Brain microvascular endothelial cell (primary cell): ENCODE data around the gene ATRX.
"Not testable (repeated sequence)": the region's sequence is repeated elsewhere in the genome, so short reads cannot be mapped to it uniquely, and the experiment has no call there.

ENCODE experiments used
- DNase-seq: peaks from one replicate; pipeline ENCODE4 v3.0.0-alpha.2; 2020
- H3K27ac ChIP-seq: fragments of 250-450 bp; sonication (Bioruptor Pico); 2 replicates; pipeline ENCODE4 v1.5.1; 2020; ENCODE audit warnings: mild to moderate bottlenecking, moderate library complexity
- H3K27me3 ChIP-seq: fragments of 250-450 bp; sonication (Bioruptor Pico); replicated peaks from 2 replicates; pipeline ENCODE4 v1.5.1; 2020; ENCODE audit warnings: mild to moderate bottlenecking
- H3K36me3 ChIP-seq: fragments of 250-450 bp; sonication (Bioruptor Pico); replicated peaks from 2 replicates; pipeline ENCODE4 v1.5.1; 2020; ENCODE audit warnings: mild to moderate bottlenecking
- H3K4me3 ChIP-seq: 2 replicates; pipeline ENCODE4 v1.5.1; 2011; ENCODE audit warnings: low read depth, mild to moderate bottlenecking, control low read depth, low read length, moderate library complexity
- in situ Hi-C: cut with HindIII; loops from 2 replicates; pipeline ENCODE4 v1.10.0; 2017; ENCODE audit warnings: low sequenced_read_pairs, low pct_ligation_motif_present
- TF ChIP-seq, protein P1 (sequence below): IDR thresholded peaks from 2 replicates; pipeline ENCODE4 v1.5.1; 2011; ENCODE audit warnings: low read depth, mild to moderate bottlenecking, moderate library complexity, low read length, control low read depth, inconsistent platforms; ENCODE audit errors: missing control alignments

The ATRX gene

DNA sequence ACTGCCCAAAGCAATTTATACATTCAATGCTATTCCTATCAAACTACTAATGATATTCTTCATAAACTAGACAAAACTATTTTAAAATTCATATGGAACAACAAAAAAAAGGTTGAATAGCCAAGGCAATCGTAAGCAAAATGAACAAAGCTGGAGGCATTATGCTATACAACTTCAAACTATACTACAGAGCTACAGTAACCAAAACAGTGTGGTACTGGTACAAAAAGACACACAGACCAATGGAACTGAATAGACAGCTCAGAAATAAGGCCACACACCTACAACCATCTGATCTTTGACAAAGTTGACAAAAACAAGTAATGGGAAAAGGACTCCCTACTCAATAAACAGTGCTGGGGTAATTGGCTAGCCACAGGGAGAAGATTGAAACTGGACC is 271.8 kb downstream of the ATRX start:
- DNase-seq: no peak
- no peaks in the 10 kb centered on the region for H3K36me3 ChIP-seq
- H3K4me3 ChIP-seq: no peak overlapping the region
- in situ Hi-C loops: no loop called here
- H3K27ac ChIP-seq: no peak overlapping the region
- H3K27me3 ChIP-seq: no peaks in the 10 kb centered on the region
- TF ChIP-seq, protein P1, sequence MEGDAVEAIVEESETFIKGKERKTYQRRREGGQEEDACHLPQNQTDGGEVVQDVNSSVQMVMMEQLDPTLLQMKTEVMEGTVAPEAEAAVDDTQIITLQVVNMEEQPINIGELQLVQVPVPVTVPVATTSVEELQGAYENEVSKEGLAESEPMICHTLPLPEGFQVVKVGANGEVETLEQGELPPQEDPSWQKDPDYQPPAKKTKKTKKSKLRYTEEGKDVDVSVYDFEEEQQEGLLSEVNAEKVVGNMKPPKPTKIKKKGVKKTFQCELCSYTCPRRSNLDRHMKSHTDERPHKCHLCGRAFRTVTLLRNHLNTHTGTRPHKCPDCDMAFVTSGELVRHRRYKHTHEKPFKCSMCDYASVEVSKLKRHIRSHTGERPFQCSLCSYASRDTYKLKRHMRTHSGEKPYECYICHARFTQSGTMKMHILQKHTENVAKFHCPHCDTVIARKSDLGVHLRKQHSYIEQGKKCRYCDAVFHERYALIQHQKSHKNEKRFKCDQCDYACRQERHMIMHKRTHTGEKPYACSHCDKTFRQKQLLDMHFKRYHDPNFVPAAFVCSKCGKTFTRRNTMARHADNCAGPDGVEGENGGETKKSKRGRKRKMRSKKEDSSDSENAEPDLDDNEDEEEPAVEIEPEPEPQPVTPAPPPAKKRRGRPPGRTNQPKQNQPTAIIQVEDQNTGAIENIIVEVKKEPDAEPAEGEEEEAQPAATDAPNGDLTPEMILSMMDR: no peak

DNA sequence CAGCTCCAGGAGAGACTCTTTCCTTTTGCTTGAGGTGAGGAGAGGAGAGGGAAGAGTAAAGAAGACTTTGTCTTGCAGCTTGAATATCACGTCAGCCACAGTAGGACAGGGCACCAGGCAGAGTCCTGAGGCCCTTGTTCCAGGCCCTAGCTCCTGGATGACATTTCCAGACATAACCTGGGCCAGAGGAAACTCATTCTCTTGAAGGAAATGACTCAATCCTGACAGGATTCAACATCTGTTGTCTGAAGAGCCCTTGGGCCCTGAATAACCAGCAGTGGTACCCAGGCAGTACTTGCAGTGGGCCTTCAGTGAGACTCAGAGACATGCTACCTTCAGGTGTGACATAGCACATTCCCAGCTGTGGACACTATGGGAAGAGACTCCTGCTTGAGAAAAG is 276.0 kb downstream of the ATRX start:
- TF ChIP-seq, protein P1: no peak
- no peak for DNase-seq
- Histone ChIP-seq H3K4me3 (no peak overlapping the region), H3K27ac (no peak overlapping the region), H3K36me3 (no peaks in the 10 kb centered on the region), H3K27me3 (no peaks in the 10 kb centered on the region)
- in situ Hi-C loops: no loop called here

DNA sequence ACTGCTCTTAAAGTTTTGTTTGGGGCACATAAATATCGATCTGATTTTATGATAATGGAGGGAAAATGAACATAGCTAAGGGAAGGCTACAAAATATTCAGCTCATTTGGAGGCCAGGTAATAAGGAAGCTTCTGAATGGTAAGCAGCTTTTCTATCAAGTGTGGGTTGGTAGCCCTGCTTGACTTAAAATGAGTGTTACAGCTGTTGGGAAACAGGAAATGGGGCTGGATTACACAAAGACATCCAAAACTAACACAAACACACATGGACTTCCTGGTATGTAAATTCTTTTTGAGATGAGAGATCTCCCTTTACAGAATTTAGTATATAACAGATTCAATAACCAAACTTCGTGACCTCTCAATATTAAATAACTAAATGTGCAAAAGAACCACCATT is 280.8 kb downstream of the ATRX start:
- H3K27me3 ChIP-seq: no peaks in the 10 kb centered on the region
- DNase-seq: peak; percentile 34
- no peaks in the 10 kb centered on the region for H3K36me3 ChIP-seq
- TF ChIP-seq, protein P1: no peak
- no peak overlapping the region for H3K27ac ChIP-seq
- in situ Hi-C loops: no loop called here
- H3K4me3 ChIP-seq: no peak overlapping the region

DNA sequence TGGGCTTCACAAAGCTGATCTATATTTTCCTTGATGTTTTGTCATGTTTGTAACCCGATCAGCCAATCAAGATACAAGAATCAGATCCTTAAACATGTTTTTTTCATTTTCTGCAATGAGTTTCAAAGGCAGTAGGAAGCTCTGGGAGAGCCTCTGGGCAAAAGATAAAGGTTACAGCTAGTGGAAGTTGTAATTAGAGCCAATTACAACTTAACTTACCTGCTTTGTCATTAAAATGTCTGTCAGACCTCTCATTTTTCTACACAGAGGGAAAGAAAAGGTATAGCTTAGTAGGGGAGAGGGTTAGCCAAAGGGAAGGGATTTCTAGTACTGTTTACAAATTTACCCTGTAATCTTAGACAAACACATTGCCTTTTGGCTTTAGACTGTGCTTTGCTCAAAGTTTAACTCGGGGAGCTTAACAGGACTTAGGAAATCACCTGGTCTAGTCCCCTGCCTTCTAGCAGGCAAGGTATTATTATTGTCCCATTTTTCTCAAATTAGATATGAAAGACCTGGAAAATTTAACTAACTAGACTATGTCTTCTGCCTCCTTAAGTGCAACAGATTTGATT is 283.0 kb downstream of the ATRX start:
- Histone ChIP-seq H3K27me3 (no peaks in the 10 kb centered on the region), H3K4me3 (no peak overlapping the region), H3K36me3 (no peaks in the 10 kb centered on the region), H3K27ac (no peak overlapping the region)
- in situ Hi-C loops: no loop called here
- DNase-seq: no peak
- TF ChIP-seq, protein P1: no peak

DNA sequence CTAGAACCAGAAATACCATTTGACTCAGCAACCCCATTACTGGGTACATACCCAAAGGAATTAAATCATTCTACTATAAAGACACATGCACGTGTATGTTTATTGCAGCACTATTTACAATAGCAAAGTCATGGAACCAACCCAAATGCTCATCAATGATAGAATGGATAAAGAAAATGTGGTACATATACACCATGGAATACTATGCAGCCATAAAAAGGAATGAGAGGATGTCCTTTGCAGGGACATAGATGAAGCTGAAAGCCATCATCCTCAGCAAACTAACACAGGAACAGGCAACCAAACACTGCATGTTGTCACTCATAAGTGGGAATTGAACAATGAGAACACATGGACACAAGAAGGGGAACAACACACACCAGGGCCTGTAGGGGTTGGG is 285.9 kb downstream of the ATRX start:
- H3K36me3 ChIP-seq, H3K4me3 ChIP-seq, H3K27me3 ChIP-seq, in situ Hi-C loops, DNase-seq, H3K27ac ChIP-seq: not testable (repeated sequence)

DNA sequence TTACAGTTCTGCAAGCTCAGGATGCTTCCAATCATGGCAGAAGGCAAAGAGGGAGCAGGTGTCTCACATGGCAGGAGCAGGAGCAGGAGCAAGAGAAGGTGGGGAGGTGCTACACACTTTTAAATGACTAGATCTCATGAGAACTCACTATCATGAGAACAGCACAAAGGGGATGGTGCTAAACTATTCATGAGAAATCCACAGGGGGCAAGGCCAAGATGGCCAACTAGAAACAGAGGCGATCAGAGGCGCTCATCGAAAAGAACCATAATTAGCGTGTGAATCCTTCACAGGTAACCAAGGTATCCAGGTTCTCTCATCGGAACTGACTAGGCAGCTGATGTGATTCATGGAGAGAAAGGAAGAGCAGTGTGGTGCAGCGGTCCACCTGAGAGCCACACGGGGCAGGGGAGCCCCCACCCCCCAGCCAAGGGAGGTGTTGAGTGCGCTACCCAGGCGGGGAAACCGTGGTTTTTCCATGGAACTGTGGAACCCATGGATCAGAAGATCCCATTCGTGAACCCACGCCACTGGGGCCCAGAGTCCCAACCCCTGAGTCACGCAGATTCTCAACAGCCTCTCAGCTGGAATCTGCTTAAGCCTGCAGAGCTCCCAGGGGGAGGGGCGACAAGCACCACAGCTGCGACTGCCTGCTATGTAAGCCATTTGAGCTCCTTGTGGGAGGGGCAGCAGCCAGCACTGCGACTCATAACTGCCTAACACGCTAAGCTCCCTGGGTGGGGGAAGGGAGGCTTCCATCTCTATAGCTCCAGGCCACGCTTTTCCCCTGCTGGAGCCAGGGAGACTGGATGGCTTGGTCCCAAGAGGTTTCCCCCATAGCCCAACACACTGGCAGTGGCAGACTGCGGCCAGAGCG is 292.1 kb downstream of the ATRX start:
- no peaks in the 10 kb centered on the region for H3K36me3 ChIP-seq
- H3K4me3 ChIP-seq: no peak overlapping the region
- TF ChIP-seq, protein P1: no peak
- no peak overlapping the region for H3K27ac ChIP-seq
- no peaks in the 10 kb centered on the region for H3K27me3 ChIP-seq
- in situ Hi-C loops: no loop called here
- peak; percentile 91 for DNase-seq
